SU-DHL-6 (cell line): ENCODE measurements around the gene CFL2.

ENCODE experiments used
- CTCF ChIP-seq: fragments of 200-600 bp; sonication (generic); IDR thresholded peaks from one replicate; pipeline ENCODE4 v1.5.1; 2017; ENCODE audit warnings: antibody characterized with exemption, mild to moderate bottlenecking, low read length, moderate library complexity; ENCODE audit not compliant: insufficient read depth, poor library complexity, severe bottlenecking
- EZH2phosphoT487 ChIP-seq: fragments of 200-600 bp; sonication (generic), shearing (Covaris generic); conservative IDR thresholded peaks from 2 replicates; pipeline ENCODE4 v1.6.1; 2018; ENCODE audit warnings: mild to moderate bottlenecking, antibody characterized with exemption, low read length, moderate library complexity, mixed read lengths

- TF ChIP-seq CTCF = no peak
- TF ChIP-seq EZH2phosphoT487 = no peak
These were observed 9.5 kb upstream of the CFL2 start for GRCh38 chr14:34723867-34724266.
